ENCODE data around the gene UVSSA. TPM values are rescaled to one million over a fixed set of nuclear protein-coding genes. Genes with fewer than 3 reads are reported as not detected.
"Not testable (repeated sequence)": the region's sequence is repeated elsewhere in the genome, so short reads cannot be mapped to it uniquely, and the experiment has no call there.

UVSSA gene
- total RNA-seq, 1 experiment from 2014 or later = 3.2 TPM

GRCh38 chr4:1376841-1377605, 30.0 kb downstream of the UVSSA start:
- DNase-seq (ENCODE audit: low read depth) = no peak

- no peak for DNase-seq (ENCODE audit: low read depth)
Observed at GRCh38 chr4:1377606-1378261, 30.7 kb downstream of the UVSSA start.

GRCh38 chr4:1378559-1379231, 31.7 kb downstream of the UVSSA start:
- DNase-seq (ENCODE audit: low read depth) = no peak

GRCh38 chr4:1379351-1379781, 32.4 kb downstream of the UVSSA start:
- DNase-seq (ENCODE audit: low read depth) = no peak

- DNase-seq (ENCODE audit: low read depth) = no peak
Observed at GRCh38 chr4:1379801-1380331, 32.9 kb downstream of the UVSSA start.

- DNase-seq (ENCODE audit: low read depth) = no peak
Observed at GRCh38 chr4:1380368-1381151, 33.6 kb downstream of the UVSSA start.

- no peak for DNase-seq (ENCODE audit: low read depth)
Observed at GRCh38 chr4:1381181-1381621, 34.2 kb downstream of the UVSSA start.

GRCh38 chr4:1381944-1382541, 35.0 kb downstream of the UVSSA start:
- DNase-seq (ENCODE audit: low read depth) = no peak

- no peak for DNase-seq (ENCODE audit: low read depth)
Observed at GRCh38 chr4:1382776-1383727, 36.0 kb downstream of the UVSSA start.

- DNase-seq (ENCODE audit: low read depth) = no peak
Observed at GRCh38 chr4:1383728-1384591, 37.0 kb downstream of the UVSSA start.

GRCh38 chr4:1384675-1385372, 37.8 kb downstream of the UVSSA start:
- DNase-seq (ENCODE audit: low read depth) = no peak

- DNase-seq (ENCODE audit: low read depth) = no peak
Observed at GRCh38 chr4:1385373-1386340, 38.6 kb downstream of the UVSSA start.

GRCh38 chr4:1393363-1393762, 46.4 kb downstream of the UVSSA start:
- not testable (repeated sequence) for DNase-seq (ENCODE audit: low read depth)

- no peak for DNase-seq (ENCODE audit: low read depth)
Observed at GRCh38 chr4:1393866-1394265, 46.9 kb downstream of the UVSSA start.

- not testable (repeated sequence) for DNase-seq (ENCODE audit: low read depth)
Observed at GRCh38 chr4:1394554-1395388, 47.8 kb downstream of the UVSSA start.

- DNase-seq (ENCODE audit: low read depth) = not testable (repeated sequence)
Observed at GRCh38 chr4:1395389-1395820, 48.4 kb downstream of the UVSSA start.
